ENCODE data around the gene HOXB5. TPM values are rescaled to one million over a fixed set of nuclear protein-coding genes. Genes with fewer than 3 reads are reported as not detected.

Gene HOXB5
- total RNA-seq, 1 experiment from 2014 or later: 19.8 TPM

- H3K27me3 ChIP-seq (ENCODE audit: insufficient read depth, low read length): no peaks in the 10 kb centered on the region
- H3K27ac ChIP-seq (ENCODE audit: low read depth, low read length): peak overlapping the region; percentile 91
- peak overlapping the region; percentile 98 for H3K4me2 ChIP-seq (ENCODE audit: low read length)
- peak overlapping the region; percentile 63 for H3K9ac ChIP-seq (ENCODE audit: low read length)
- CTCF ChIA-PET: interaction anchor here (2.0 kb wide), 1 partner anchor 313 kb away, joined by 5 read pairs; no protein-coding TSS in a partner anchor
- peaks cover 16 to 41% of the 10 kb centered on the region in 2 experiments for H3K4me1 ChIP-seq (ENCODE audit: control insufficient read depth in 1 of 2, insufficient read depth in 2 of 2, low read length in 2 of 2)
- no peak for ATAC-seq
- no peaks in the 10 kb centered on the region for H3K9me3 ChIP-seq (ENCODE audit: control insufficient read depth in 1 of 2, insufficient read depth in 1 of 2, low read depth in 1 of 2, low read length in 2 of 2)
- H4K20me1 ChIP-seq (ENCODE audit: insufficient read depth): no peaks in the 10 kb centered on the region
- peaks cover 92% of the 10 kb centered on the region for H3K79me2 ChIP-seq (ENCODE audit: insufficient read depth, low read length)
- no peaks in the 10 kb centered on the region for H3K9me2 ChIP-seq (ENCODE audit: insufficient read depth)
- POLR2A ChIA-PET: no interaction called here
- TF ChIP-seq YY1 (IDR thresholded peaks at IDR 0.05; ENCODE audit: extremely low read depth, insufficient replicate concordance, low read depth, low read length) (no peak), ATF3 (IDR thresholded peaks at IDR 0.05) (no peak), ELF1 (IDR thresholded peaks at IDR 0.05; ENCODE audit: borderline replicate concordance, low read depth) (no peak), POLR2AphosphoS5 (IDR thresholded peaks at IDR 0.05; ENCODE audit: low read depth, low read length) (no peak), SRF (IDR thresholded peaks at IDR 0.05; ENCODE audit: low read depth) (no peak), EGR1 (IDR thresholded peaks at IDR 0.05; ENCODE audit: low read depth) (no peak), SIN3A (IDR thresholded peaks at IDR 0.05; ENCODE audit: low read depth) (no peak), CTCF (IDR thresholded peaks at IDR 0.05 in 2 of 3, conservative IDR thresholded peaks at IDR 0.05 in 1 of 3; ENCODE audit: borderline replicate concordance in 1 of 3, insufficient read depth in 1 of 3, low read depth in 2 of 3, low read length in 2 of 3) (no peak), FOSL1 (IDR thresholded peaks at IDR 0.05; ENCODE audit: low read depth) (no peak), CEBPB (IDR thresholded peaks at IDR 0.05; ENCODE audit: low read depth) (no peak), EZH2 (IDR thresholded peaks at IDR 0.05) (no peak), ZFX (IDR thresholded peaks at IDR 0.05) (no peak), RAD21 (IDR thresholded peaks at IDR 0.05; ENCODE audit: low read depth) (no peak), SP1 (IDR thresholded peaks at IDR 0.05; ENCODE audit: low read depth) (no peak), JUND (IDR thresholded peaks at IDR 0.05) (no peak), MAX (IDR thresholded peaks at IDR 0.05) (no peak), REST (IDR thresholded peaks at IDR 0.05; ENCODE audit: low read depth) (no peak)
- H3K4me3 ChIP-seq (replicated peaks in 1 of 2; ENCODE audit: low read depth in 1 of 2, low read length in 2 of 2): peak overlapping the region; percentile 57 to 58
- H2AFZ ChIP-seq (ENCODE audit: low read depth, low read length, poor library complexity, severe bottlenecking): no peak overlapping the region
- no peaks in the 10 kb centered on the region for H3K36me3 ChIP-seq (ENCODE audit: control insufficient read depth in 1 of 2, insufficient read depth in 2 of 2, low read length in 2 of 2)
- BruUV-seq (replicated peaks): no TSS peak
- RAD21 ChIA-PET (ENCODE audit: low non-redundant PET in 1 of 2, low total read pairs in 2 of 2, uncharacterized antibody in 2 of 2, unreplicated experiment in 2 of 2): no interaction called here
- DNase-seq (ENCODE audit: low read depth, low spot score): no peak
- intact Hi-C loops (cut with micrococcal nuclease): no loop called here
These were observed 14.2 kb downstream of the HOXB5 start for GRCh38 chr17:48579471-48579759.

All from HCT116 (cell line).